Immature natural killer cell (primary cell): ENCODE data around the gene KRT8. TPM values are rescaled to one million over a fixed set of nuclear protein-coding genes. Genes with fewer than 3 reads are reported as not detected.
A peak's percentile ranks its signal among the peaks of the same experiment; 100 is the strongest.
"Not testable (repeated sequence)": the region's sequence is repeated elsewhere in the genome, so short reads cannot be mapped to it uniquely, and the experiment has no call there.

Experiments
- DNase-seq, 3 donors: peaks; one replicate each; pipeline ENCODE4 v3.0.0; 2022; ENCODE audit warnings: mixed read lengths in 1 of 3
- H3K27ac Mint-ChIP-seq, 6 donors: one replicate each; pipeline ENCODE4 v1.8.0; 2020; ENCODE audit warnings: mixed read lengths in 6 of 6, mild to moderate bottlenecking in 5 of 6, inconsistent platforms in 4 of 6, moderate library complexity in 3 of 6
- H3K27me3 Mint-ChIP-seq, 3 donors: one replicate each; pipeline ENCODE4 v1.8.0; 2020 to 2021; ENCODE audit warnings: low read depth in 3 of 3, mild to moderate bottlenecking in 3 of 3, mixed read lengths in 3 of 3, moderate library complexity in 3 of 3, inconsistent platforms in 1 of 3
- H3K36me3 Mint-ChIP-seq, 3 donors: one replicate each; pipeline ENCODE4 v1.8.0; 2020; ENCODE audit warnings: mixed read lengths in 3 of 3, inconsistent platforms in 2 of 3, mild to moderate bottlenecking in 2 of 3
- H3K4me1 Mint-ChIP-seq, 2 donors: one replicate each; pipeline ENCODE4 v1.8.0; 2020; ENCODE audit warnings: inconsistent platforms in 2 of 2, mild to moderate bottlenecking in 2 of 2, mixed read lengths in 2 of 2, moderate library complexity in 1 of 2
- H3K4me3 Mint-ChIP-seq, 5 donors: one replicate each; pipeline ENCODE4 v1.8.0; 2020; ENCODE audit warnings: mild to moderate bottlenecking in 5 of 5, mixed read lengths in 5 of 5, inconsistent platforms in 3 of 5, moderate library complexity in 3 of 5
- H3K9me3 Mint-ChIP-seq, 6 donors: one replicate each; pipeline ENCODE4 v1.8.0; 2020; ENCODE audit warnings: mild to moderate bottlenecking in 6 of 6, mixed read lengths in 6 of 6, inconsistent platforms in 4 of 6, moderate library complexity in 3 of 6
- polyA plus RNA-seq, 3 donors: library from polyadenylated mRNA; unstranded; fragments of 300-500 nt; fragmentation: Illumina TruSeq; gene quantifications; one replicate each; pipeline ENCODE4 v1.2.3, GENCODE V29; 2021

The KRT8 gene
- polyA plus RNA-seq, 3 donors from 2014 or later, result not detected

GRCh38 chr12:52867642-52868041 is 37.2 kb downstream of the KRT8 start:
- Mint-ChIP-seq H3K27ac (peak overlapping the region in 2 of 6 donors; percentile 66 to 74), H3K36me3 (no peaks in the 10 kb centered on the region), H3K4me3 (no peak overlapping the region), H3K9me3 (no peaks in the 10 kb centered on the region), H3K4me1 (peaks cover 29 to 33% of the 10 kb centered on the region in 2 donors), H3K27me3 (peaks cover 0 to 6% (median 4%) of the 10 kb centered on the region in 3 donors)
- DNase-seq, result no peak

GRCh38 chr12:52867152-52867551 is 37.7 kb downstream of the KRT8 start:
- H3K4me3 Mint-ChIP-seq, result no peak overlapping the region
- peaks cover 0 to 4% (median 3%) of the 10 kb centered on the region in 3 donors for H3K27me3 Mint-ChIP-seq
- H3K27ac Mint-ChIP-seq, result peak overlapping the region in 3 of 6 donors; percentile 25 to 74 (median 66)
- no peak for DNase-seq
- H3K9me3 Mint-ChIP-seq, result no peaks in the 10 kb centered on the region
- H3K36me3 Mint-ChIP-seq, result no peaks in the 10 kb centered on the region
- peaks cover 25 to 28% of the 10 kb centered on the region in 2 donors for H3K4me1 Mint-ChIP-seq

- no peak for DNase-seq
- peaks cover 0 to 4% (median 3%) of the 10 kb centered on the region in 3 donors for H3K27me3 Mint-ChIP-seq
- H3K4me1 Mint-ChIP-seq, result peaks cover 7 to 15% of the 10 kb centered on the region in 2 donors
- H3K9me3 Mint-ChIP-seq, result no peaks in the 10 kb centered on the region
- no peak overlapping the region for H3K4me3 Mint-ChIP-seq
- H3K27ac Mint-ChIP-seq, result no peak overlapping the region
- no peaks in the 10 kb centered on the region for H3K36me3 Mint-ChIP-seq
Measured at GRCh38 chr12:52865090-52865944, 39.6 kb downstream of the KRT8 start.

- Mint-ChIP-seq H3K9me3 (no peaks in the 10 kb centered on the region), H3K27ac (peak overlapping the region in 2 of 6 donors; percentile 35 to 69), H3K27me3 (no peaks in the 10 kb centered on the region), H3K36me3 (no peaks in the 10 kb centered on the region), H3K4me1 (peaks cover 1 to 7% of the 10 kb centered on the region in 2 donors), H3K4me3 (no peak overlapping the region)
- DNase-seq, result no peak
Measured at GRCh38 chr12:52862023-52862422, 42.9 kb downstream of the KRT8 start.

- H3K27me3 Mint-ChIP-seq, result no peaks in the 10 kb centered on the region
- H3K27ac Mint-ChIP-seq, result no peak overlapping the region
Measured at GRCh38 chr12:52861511-52861910, 43.4 kb downstream of the KRT8 start.

GRCh38 chr12:52860102-52860823 is 44.6 kb downstream of the KRT8 start:
- H3K4me1 Mint-ChIP-seq, result peaks cover 0 to 7% of the 10 kb centered on the region in 2 donors
- no peaks in the 10 kb centered on the region for H3K9me3 Mint-ChIP-seq
- H3K36me3 Mint-ChIP-seq, result no peaks in the 10 kb centered on the region
- peak overlapping the region in 1 of 6 donors; percentile 26 for H3K27ac Mint-ChIP-seq
- DNase-seq, result no peak
- H3K4me3 Mint-ChIP-seq, result no peak overlapping the region
- peaks cover 2 to 5% (median 3%) of the 10 kb centered on the region in 3 donors for H3K27me3 Mint-ChIP-seq

More at GRCh38 chr12:52861511-52861910, 43.4 kb downstream of the KRT8 start:
- DNase-seq, result no peak
- Mint-ChIP-seq H3K36me3 (no peaks in the 10 kb centered on the region), H3K4me3 (no peak overlapping the region), H3K4me1 (peaks cover 0 to 7% of the 10 kb centered on the region in 2 donors), H3K9me3 (no peaks in the 10 kb centered on the region)

GRCh38 chr12:52857500-52857899 is 47.4 kb downstream of the KRT8 start:
- no peak overlapping the region for H3K4me3 Mint-ChIP-seq
- H3K27ac Mint-ChIP-seq, result no peak overlapping the region
- H3K4me1 Mint-ChIP-seq, result peaks cover 0 to 7% of the 10 kb centered on the region in 2 donors
- no peaks in the 10 kb centered on the region for H3K36me3 Mint-ChIP-seq
- no peaks in the 10 kb centered on the region for H3K9me3 Mint-ChIP-seq
- peaks cover 3 to 8% (median 5%) of the 10 kb centered on the region in 3 donors for H3K27me3 Mint-ChIP-seq
- no peak for DNase-seq

GRCh38 chr12:52856787-52857186 is 48.1 kb downstream of the KRT8 start:
- no peak overlapping the region for H3K4me3 Mint-ChIP-seq
- DNase-seq, result no peak
- H3K27me3 Mint-ChIP-seq, result peaks cover 3 to 8% (median 5%) of the 10 kb centered on the region in 3 donors
- H3K27ac Mint-ChIP-seq, result no peak overlapping the region
- no peaks in the 10 kb centered on the region for H3K9me3 Mint-ChIP-seq
- H3K4me1 Mint-ChIP-seq, result peaks cover 0 to 7% of the 10 kb centered on the region in 2 donors
- no peaks in the 10 kb centered on the region for H3K36me3 Mint-ChIP-seq

- not testable (repeated sequence) for DNase-seq, H3K4me3 Mint-ChIP-seq, H3K27me3 Mint-ChIP-seq, H3K36me3 Mint-ChIP-seq, H3K27ac Mint-ChIP-seq, H3K4me1 Mint-ChIP-seq, H3K9me3 Mint-ChIP-seq
Measured at GRCh38 chr12:52856077-52856476, 48.8 kb downstream of the KRT8 start.

GRCh38 chr12:52851787-52852186 is 53.1 kb downstream of the KRT8 start:
- DNase-seq, result no peak
- peaks cover 5 to 10% (median 6%) of the 10 kb centered on the region in 3 donors for H3K27me3 Mint-ChIP-seq
- H3K9me3 Mint-ChIP-seq, result no peaks in the 10 kb centered on the region
- peaks cover 0 to 4% (median 0%) of the 10 kb centered on the region in 3 donors for H3K36me3 Mint-ChIP-seq
- H3K4me3 Mint-ChIP-seq, result no peak overlapping the region
- H3K4me1 Mint-ChIP-seq, result no peaks in the 10 kb centered on the region
- no peak overlapping the region for H3K27ac Mint-ChIP-seq

GRCh38 chr12:52850681-52851080 is 54.2 kb downstream of the KRT8 start:
- Mint-ChIP-seq H3K9me3 (no peaks in the 10 kb centered on the region), H3K4me3 (no peak overlapping the region), H3K27ac (no peak overlapping the region), H3K27me3 (peaks cover 1 to 8% (median 5%) of the 10 kb centered on the region in 3 donors), H3K36me3 (peaks cover 0 to 4% (median 0%) of the 10 kb centered on the region in 3 donors), H3K4me1 (no peaks in the 10 kb centered on the region)
- DNase-seq, result no peak

GRCh38 chr12:52849511-52849910 is 55.4 kb downstream of the KRT8 start:
- no peak for DNase-seq
- H3K4me1 Mint-ChIP-seq, result no peaks in the 10 kb centered on the region
- H3K36me3 Mint-ChIP-seq, result peaks cover 0 to 8% (median 0%) of the 10 kb centered on the region in 3 donors
- H3K9me3 Mint-ChIP-seq, result no peaks in the 10 kb centered on the region
- H3K4me3 Mint-ChIP-seq, result no peak overlapping the region
- peaks cover 1 to 4% (median 3%) of the 10 kb centered on the region in 3 donors for H3K27me3 Mint-ChIP-seq
- no peak overlapping the region for H3K27ac Mint-ChIP-seq

GRCh38 chr12:52848661-52849255 is 56.1 kb downstream of the KRT8 start, which contains the start of gene KRT78:
Gene KRT78 (minus strand): TSS chr12:52848994. CDS start chr12:52848930, 64 bp downstream.
- Mint-ChIP-seq H3K27me3 (peaks cover 1 to 3% (median 3%) of the 10 kb centered on the region in 3 donors), H3K4me3 (no peak within 1 kb of the TSS), H3K27ac (no peak within 1 kb of the TSS), H3K9me3 (no peaks in the 10 kb centered on the region), H3K4me1 (no peaks in the 10 kb centered on the region), H3K36me3 (peaks cover 0 to 8% (median 0%) of the 10 kb centered on the region in 3 donors)
- DNase-seq, result no peak
